GM23338 (cell line): ENCODE results near the gene MSTO1.

Experiments used
- CREB1 ChIP-seq: fragments of 250-450 bp; sonication (Bioruptor Pico); IDR thresholded peaks from 2 replicates; pipeline ENCODE4 v1.5.0; 2020; ENCODE audit warnings: low read depth, mild to moderate bottlenecking, moderate library complexity
- POLR2AphosphoS5 ChIP-seq: IDR thresholded peaks from 2 replicates; pipeline ENCODE4 v1.6.1; 2016; ENCODE audit warnings: antibody characterized with exemption, low read depth
- ZNF114 ChIP-seq: fragments of 250-450 bp; sonication (Bioruptor Pico); IDR thresholded peaks from 2 replicates; pipeline ENCODE4 v1.5.0; 2020; ENCODE audit warnings: mild to moderate bottlenecking, moderate library complexity
- TF ChIP-seq, protein P1 (sequence below), 2 experiments: fragments of 200-600 bp in 1 of 2; sonication (generic) in 1 of 2; conservative IDR thresholded peaks; 2 replicates each; pipeline versions ENCODE4 v1.5.1 to v1.6.1; 2016 to 2017; ENCODE audit warnings: antibody characterized with exemption in 2 of 2, low read depth in 2 of 2, mild to moderate bottlenecking in 2 of 2, moderate library complexity in 1 of 2

DNA sequence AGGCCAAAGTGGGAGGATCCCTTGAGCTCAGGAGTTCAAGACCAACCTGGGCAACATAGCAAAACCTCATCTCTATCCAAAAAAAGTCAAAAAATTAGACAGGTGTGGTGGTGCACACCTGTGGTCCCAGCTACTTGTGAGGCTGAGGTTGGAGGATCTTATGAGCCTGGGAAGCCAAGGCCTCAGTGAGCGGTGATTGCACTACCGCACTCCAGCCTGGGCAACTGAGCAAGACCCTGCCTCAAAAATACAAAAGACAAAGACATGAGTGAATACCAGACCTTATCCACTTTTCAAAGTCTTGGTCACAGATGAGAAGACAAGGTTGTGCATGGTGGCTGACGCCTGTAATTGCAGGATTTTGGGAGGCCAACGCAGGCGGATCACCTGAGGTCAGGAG, 13.2 kb upstream of the MSTO1 start:
- TF ChIP-seq POLR2AphosphoS5 = no peak
- TF ChIP-seq, protein P1, sequence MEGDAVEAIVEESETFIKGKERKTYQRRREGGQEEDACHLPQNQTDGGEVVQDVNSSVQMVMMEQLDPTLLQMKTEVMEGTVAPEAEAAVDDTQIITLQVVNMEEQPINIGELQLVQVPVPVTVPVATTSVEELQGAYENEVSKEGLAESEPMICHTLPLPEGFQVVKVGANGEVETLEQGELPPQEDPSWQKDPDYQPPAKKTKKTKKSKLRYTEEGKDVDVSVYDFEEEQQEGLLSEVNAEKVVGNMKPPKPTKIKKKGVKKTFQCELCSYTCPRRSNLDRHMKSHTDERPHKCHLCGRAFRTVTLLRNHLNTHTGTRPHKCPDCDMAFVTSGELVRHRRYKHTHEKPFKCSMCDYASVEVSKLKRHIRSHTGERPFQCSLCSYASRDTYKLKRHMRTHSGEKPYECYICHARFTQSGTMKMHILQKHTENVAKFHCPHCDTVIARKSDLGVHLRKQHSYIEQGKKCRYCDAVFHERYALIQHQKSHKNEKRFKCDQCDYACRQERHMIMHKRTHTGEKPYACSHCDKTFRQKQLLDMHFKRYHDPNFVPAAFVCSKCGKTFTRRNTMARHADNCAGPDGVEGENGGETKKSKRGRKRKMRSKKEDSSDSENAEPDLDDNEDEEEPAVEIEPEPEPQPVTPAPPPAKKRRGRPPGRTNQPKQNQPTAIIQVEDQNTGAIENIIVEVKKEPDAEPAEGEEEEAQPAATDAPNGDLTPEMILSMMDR (conservative IDR thresholded peaks at IDR 0.05; ENCODE audit: low read depth in 2 of 2) = no peak
- TF ChIP-seq CREB1 (CRISPR knock-in tag) = no peak
- no peak for TF ChIP-seq ZNF114 (CRISPR knock-in tag)
